Bronchial epithelial cell (primary cell): Measurements from ENCODE around the gene KSR1. TPM values are rescaled to one million over a fixed set of nuclear protein-coding genes. Genes with fewer than 3 reads are reported as not detected.

ENCODE experiments used
- DNase-seq: peaks from one replicate; pipeline ENCODE4 v3.0.0-alpha.2; 2010; ENCODE audit warnings: low read depth
- FAIRE-seq: peaks from 2 replicates; lab custom pipeline; 2011; peaks lifted over from hg19 to GRCh38; lab: Jason Lieb, UNC
- H3K27me3 ChIP-seq: 2 replicates; pipeline ENCODE4 v1.5.1; 2011; ENCODE audit warnings: low read length; ENCODE audit not compliant: control insufficient read depth, insufficient read depth
- H3K36me3 ChIP-seq: 2 replicates; pipeline ENCODE4 v1.5.1; 2011; ENCODE audit warnings: low read length; ENCODE audit not compliant: control insufficient read depth, insufficient read depth
- H3K4me3 ChIP-seq: 2 replicates; pipeline ENCODE4 v1.5.1; 2011; ENCODE audit warnings: mild to moderate bottlenecking, low read depth, low read length, control low read depth
- total RNA-seq: library from RNA; depleted of rRNA; stranded (reverse); fragments of >200 nt; gene quantifications from 2 replicates; pipeline ENCODE4 v1.2.1, GENCODE V29; 2014
- TF ChIP-seq, protein P1 (sequence below): IDR thresholded peaks from 2 replicates; pipeline ENCODE4 v1.5.1; 2011; ENCODE audit warnings: mild to moderate bottlenecking, moderate library complexity, low read length, control low read depth, inconsistent platforms; ENCODE audit not compliant: insufficient read depth, severe bottlenecking

The KSR1 gene
- total RNA-seq, 1 donor from 2014 or later: 0.53 TPM

DNA sequence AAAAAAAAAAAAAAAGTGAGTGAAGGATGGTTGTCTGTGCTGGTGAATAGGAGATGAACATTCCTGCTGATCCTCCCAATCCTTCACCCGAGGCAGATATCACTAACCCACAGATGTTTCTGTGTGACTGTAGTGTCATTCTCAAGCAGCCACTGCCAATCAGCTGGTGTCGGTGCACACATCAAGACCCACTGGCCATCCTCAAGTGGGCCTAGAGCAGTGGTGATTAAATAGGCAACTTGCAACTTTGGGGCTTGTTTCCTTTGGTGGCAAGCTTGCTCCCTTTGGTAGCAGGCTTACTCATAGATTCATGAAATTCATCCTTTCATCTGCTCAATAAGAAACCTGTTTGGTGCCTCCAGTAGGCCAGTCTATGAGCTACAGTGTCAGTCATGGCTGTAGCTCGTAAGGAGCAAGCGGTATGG, 123.7 kb downstream of the KSR1 start:
- H3K27me3 ChIP-seq: no peaks in the 10 kb centered on the region
- no peak overlapping the region for H3K4me3 ChIP-seq
- FAIRE-seq (no peak), DNase-seq (no peak)
- H3K36me3 ChIP-seq: no peaks in the 10 kb centered on the region
- TF ChIP-seq, protein P1, sequence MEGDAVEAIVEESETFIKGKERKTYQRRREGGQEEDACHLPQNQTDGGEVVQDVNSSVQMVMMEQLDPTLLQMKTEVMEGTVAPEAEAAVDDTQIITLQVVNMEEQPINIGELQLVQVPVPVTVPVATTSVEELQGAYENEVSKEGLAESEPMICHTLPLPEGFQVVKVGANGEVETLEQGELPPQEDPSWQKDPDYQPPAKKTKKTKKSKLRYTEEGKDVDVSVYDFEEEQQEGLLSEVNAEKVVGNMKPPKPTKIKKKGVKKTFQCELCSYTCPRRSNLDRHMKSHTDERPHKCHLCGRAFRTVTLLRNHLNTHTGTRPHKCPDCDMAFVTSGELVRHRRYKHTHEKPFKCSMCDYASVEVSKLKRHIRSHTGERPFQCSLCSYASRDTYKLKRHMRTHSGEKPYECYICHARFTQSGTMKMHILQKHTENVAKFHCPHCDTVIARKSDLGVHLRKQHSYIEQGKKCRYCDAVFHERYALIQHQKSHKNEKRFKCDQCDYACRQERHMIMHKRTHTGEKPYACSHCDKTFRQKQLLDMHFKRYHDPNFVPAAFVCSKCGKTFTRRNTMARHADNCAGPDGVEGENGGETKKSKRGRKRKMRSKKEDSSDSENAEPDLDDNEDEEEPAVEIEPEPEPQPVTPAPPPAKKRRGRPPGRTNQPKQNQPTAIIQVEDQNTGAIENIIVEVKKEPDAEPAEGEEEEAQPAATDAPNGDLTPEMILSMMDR: no peak

DNA sequence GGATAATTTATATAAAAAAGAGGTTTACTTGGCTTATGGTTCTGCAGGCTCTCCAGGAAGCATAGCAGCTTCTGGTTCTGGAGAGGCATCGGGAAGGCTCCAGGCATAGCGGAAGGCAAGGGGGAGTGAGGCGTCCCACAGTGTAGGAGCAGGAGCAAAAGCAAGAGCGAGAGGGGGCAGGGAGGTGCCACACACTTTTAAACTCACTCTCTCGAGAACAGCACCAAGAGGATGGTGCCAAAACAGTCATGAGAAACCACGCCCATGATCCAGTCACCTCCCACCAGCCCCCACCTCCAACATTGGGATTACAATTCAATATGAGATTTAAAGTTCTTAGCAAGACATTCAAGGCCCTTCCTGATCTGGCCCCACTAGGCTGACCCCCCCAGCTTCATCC, 124.8 kb downstream of the KSR1 start:
- no peak for DNase-seq
- peaks cover 1% of the 10 kb centered on the region for H3K36me3 ChIP-seq
- H3K27me3 ChIP-seq: no peaks in the 10 kb centered on the region
- no peak overlapping the region for H3K4me3 ChIP-seq
- FAIRE-seq: no peak
- TF ChIP-seq, protein P1: no peak

DNA sequence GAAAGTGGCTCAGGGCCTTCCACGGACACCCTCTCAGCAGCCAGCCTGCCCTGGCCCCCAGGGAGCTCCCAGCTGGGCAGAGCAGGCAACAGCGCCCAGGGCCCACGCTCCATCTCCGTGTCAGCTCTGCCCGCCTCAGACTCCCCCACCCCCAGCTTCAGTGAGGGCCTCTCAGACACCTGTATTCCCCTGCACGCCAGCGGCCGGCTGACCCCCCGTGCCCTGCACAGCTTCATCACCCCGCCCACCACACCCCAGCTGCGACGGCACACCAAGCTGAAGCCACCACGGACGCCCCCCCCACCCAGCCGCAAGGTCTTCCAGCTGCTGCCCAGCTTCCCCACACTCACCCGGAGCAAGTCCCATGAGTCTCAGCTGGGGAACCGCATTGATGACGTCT, 126.4 kb downstream of the KSR1 start:
- DNase-seq: no peak
- TF ChIP-seq, protein P1: no peak
- no peaks in the 10 kb centered on the region for H3K27me3 ChIP-seq
- H3K36me3 ChIP-seq: peaks cover 1% of the 10 kb centered on the region
- H3K4me3 ChIP-seq: no peak overlapping the region
- no peak for FAIRE-seq

DNA sequence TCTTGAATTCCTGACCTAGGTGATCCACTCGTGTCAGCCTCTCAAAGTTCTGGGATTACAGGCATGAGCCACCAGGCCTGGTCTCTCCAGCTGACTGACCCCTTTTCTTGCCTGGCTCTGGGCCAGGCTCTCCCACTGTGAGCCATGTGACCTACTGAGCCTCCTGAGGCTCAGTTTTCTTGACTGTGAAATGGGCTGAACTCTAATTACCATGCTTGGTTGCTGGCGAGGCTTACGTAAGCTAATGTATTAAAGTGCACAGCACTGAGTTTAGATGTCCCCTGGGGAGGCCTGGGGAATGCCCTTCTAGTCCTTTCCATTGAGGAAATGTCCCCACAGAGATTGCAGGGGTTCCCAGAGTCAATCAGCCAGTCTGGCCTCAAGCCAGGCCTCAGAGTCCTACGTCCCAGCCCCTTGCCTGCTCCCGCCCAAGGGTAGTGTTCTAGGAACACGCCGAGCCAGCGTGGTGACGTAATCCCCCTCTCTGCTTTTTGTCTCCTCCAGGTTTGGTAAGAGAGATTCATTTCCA, 129.0 kb downstream of the KSR1 start:
- H3K27me3 ChIP-seq: no peaks in the 10 kb centered on the region
- no peak for FAIRE-seq

DNA sequence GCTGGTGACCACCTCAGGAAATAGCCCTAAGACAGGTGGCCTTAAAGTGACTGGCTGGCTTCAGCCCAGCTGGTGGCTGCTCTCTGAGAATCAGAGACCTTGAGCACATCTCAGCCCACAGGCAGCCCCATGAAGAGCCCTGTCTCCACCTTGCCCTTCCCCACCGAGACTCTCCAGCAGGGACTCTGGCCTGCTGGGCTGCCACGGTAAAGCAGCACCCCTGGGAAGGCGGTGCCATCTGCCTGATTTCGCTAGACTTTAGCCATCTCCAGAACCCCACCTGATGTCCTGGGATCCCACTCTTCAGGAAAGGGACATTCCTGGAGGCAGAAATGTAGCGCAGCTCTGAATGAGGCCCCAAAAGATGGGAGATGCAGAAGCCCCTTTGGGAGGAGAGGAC, 129.5 kb downstream of the KSR1 start:
- no peak for DNase-seq
- no peak for FAIRE-seq
- Histone ChIP-seq H3K27me3 (no peaks in the 10 kb centered on the region), H3K4me3 (no peak overlapping the region), H3K36me3 (peaks cover 1% of the 10 kb centered on the region)
- TF ChIP-seq, protein P1: no peak

More for the DNA sequence above, 129.0 kb downstream of the KSR1 start:
- H3K36me3 ChIP-seq: peaks cover 1% of the 10 kb centered on the region
- TF ChIP-seq, protein P1: no peak
- H3K4me3 ChIP-seq: no peak overlapping the region
- no peak for DNase-seq

DNA sequence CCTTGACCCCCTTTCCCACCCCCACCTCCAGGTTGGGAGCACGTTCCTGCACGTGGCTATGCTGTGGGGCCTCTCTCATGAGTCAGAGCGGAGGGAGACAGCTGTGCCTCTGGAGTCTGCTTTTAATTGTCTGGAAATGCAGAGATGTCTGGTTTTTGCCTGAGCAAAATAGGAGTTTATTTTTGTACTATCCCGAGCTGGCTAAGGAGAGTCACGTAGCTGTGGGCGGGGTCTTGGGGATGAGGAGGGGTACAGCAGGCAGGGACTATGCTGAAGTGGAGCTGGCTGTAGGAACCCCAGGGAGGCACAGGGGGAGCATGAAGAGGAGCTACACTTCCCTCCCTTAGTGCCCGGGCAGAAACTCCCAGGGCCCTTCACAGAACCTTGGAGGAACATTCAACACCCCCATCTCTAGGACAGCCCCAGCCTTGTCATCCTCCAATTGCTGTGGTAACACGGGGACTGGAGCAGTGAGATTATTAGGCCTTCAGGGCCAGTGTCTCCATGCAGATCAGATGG, 130.0 kb downstream of the KSR1 start:
- Histone ChIP-seq H3K27me3 (no peaks in the 10 kb centered on the region), H3K36me3 (peaks cover 1% of the 10 kb centered on the region), H3K4me3 (no peak overlapping the region)
- FAIRE-seq (no peak), DNase-seq (no peak)
- TF ChIP-seq, protein P1: no peak
